H9 (cell line): Measurements from ENCODE around the gene PGS1. TPM values are rescaled to one million over a fixed set of nuclear protein-coding genes. Genes with fewer than 3 reads are reported as not detected.

Source experiments
- DNase-seq: peaks from one replicate; pipeline ENCODE4 v3.0.0-alpha.2; 2017
- H2AFZ ChIP-seq: one replicate; pipeline ENCODE4 v1.6.1; 2013; ENCODE audit warnings: mild to moderate bottlenecking, low read length, control low read depth, moderate library complexity
- H2AK5ac ChIP-seq: 2 replicates; pipeline ENCODE4 v1.6.1; 2013; ENCODE audit warnings: low read length, control low read depth, mixed read lengths; ENCODE audit not compliant: insufficient read length
- H2BK120ac ChIP-seq: one replicate; pipeline ENCODE4 v1.6.1; 2013; ENCODE audit warnings: low read depth, mild to moderate bottlenecking, low read length, control low read depth, inconsistent platforms; ENCODE audit not compliant: poor library complexity, severe bottlenecking
- H2BK12ac ChIP-seq: 2 replicates; pipeline ENCODE4 v1.6.1; 2013; ENCODE audit warnings: low read length, control low read depth, mixed read lengths, low read depth; ENCODE audit not compliant: insufficient read length
- H2BK15ac ChIP-seq: 2 replicates; pipeline ENCODE4 v1.6.1; 2013; ENCODE audit warnings: low read depth, low read length, control low read depth
- H2BK20ac ChIP-seq: one replicate; pipeline ENCODE4 v1.6.1; 2013; ENCODE audit warnings: low read depth, mild to moderate bottlenecking, low read length, control low read depth, inconsistent platforms; ENCODE audit not compliant: poor library complexity, severe bottlenecking
- H2BK5ac ChIP-seq: 2 replicates; pipeline ENCODE4 v1.6.1; 2013; ENCODE audit warnings: low read length, control low read depth, mixed read lengths; ENCODE audit not compliant: insufficient read length
- H3K14ac ChIP-seq: 2 replicates; pipeline ENCODE4 v1.6.1; 2013; ENCODE audit warnings: low read length, control low read depth; ENCODE audit not compliant: insufficient read depth
- H3K18ac ChIP-seq: 2 replicates; pipeline ENCODE4 v1.6.1; 2013; ENCODE audit warnings: low read depth, mild to moderate bottlenecking, mixed read lengths, low read length, control low read depth; ENCODE audit not compliant: insufficient read length
- H3K23ac ChIP-seq: 2 replicates; pipeline ENCODE4 v1.6.1; 2013; ENCODE audit warnings: low read length, control low read depth, mixed read lengths, low read depth; ENCODE audit not compliant: insufficient read length
- H3K23me2 ChIP-seq: 2 replicates; pipeline ENCODE4 v1.6.1; 2013; ENCODE audit warnings: low read depth, mild to moderate bottlenecking, mixed read lengths, low read length, control low read depth; ENCODE audit not compliant: insufficient read length, poor library complexity, severe bottlenecking
- H3K27ac ChIP-seq: 2 replicates; pipeline ENCODE4 v1.5.1; 2013; ENCODE audit warnings: low read length, control low read depth, mixed read lengths, low read depth; ENCODE audit not compliant: insufficient read length
- H3K27me3 ChIP-seq: 2 replicates; pipeline ENCODE4 v1.6.1; 2013; ENCODE audit warnings: low read length, control low read depth, inconsistent platforms; ENCODE audit not compliant: insufficient read depth
- H3K4ac ChIP-seq: 2 replicates; pipeline ENCODE4 v1.6.1; 2013; ENCODE audit warnings: low read depth, mild to moderate bottlenecking, control low read depth, inconsistent platforms, low read length, moderate library complexity
- H3K4me1 ChIP-seq: 2 replicates; pipeline ENCODE4 v1.6.1; 2013; ENCODE audit warnings: low read length, control low read depth, inconsistent platforms; ENCODE audit not compliant: insufficient read depth
- H3K4me2 ChIP-seq: 2 replicates; pipeline ENCODE4 v1.6.1; 2013; ENCODE audit warnings: low read length, control low read depth, mixed read lengths; ENCODE audit not compliant: insufficient read length, insufficient read depth
- H3K56ac ChIP-seq: 2 replicates; pipeline ENCODE4 v1.6.1; 2013; ENCODE audit warnings: low read depth, mild to moderate bottlenecking, mixed read lengths, low read length, control low read depth; ENCODE audit not compliant: insufficient read length
- H3K79me1 ChIP-seq: 2 replicates; pipeline ENCODE4 v1.6.1; 2013; ENCODE audit warnings: low read depth, mild to moderate bottlenecking, moderate library complexity, low read length, control low read depth, inconsistent platforms; ENCODE audit not compliant: insufficient read depth, poor library complexity, severe bottlenecking
- H3K79me2 ChIP-seq: 2 replicates; pipeline ENCODE4 v1.6.1; 2013; ENCODE audit warnings: low read length, control low read depth, inconsistent platforms; ENCODE audit not compliant: insufficient read depth
- H3K9ac ChIP-seq: 2 replicates; pipeline ENCODE4 v1.6.1; 2013; ENCODE audit warnings: low read length, control low read depth, mixed read lengths; ENCODE audit not compliant: insufficient read length; ENCODE audit errors: extremely low read depth
- H3K9me3 ChIP-seq: one replicate; pipeline ENCODE4 v1.6.1; 2013; ENCODE audit warnings: low read depth, low read length, inconsistent platforms; ENCODE audit not compliant: control insufficient read depth
- H3T11ph ChIP-seq: one replicate; pipeline ENCODE4 v1.6.1; 2013; ENCODE audit warnings: mild to moderate bottlenecking, low read length, control low read depth, inconsistent platforms
- H4K20me1 ChIP-seq: one replicate; pipeline ENCODE4 v1.6.1; 2013; ENCODE audit not compliant: control insufficient read depth, insufficient read length, insufficient read depth
- H4K5ac ChIP-seq: 2 replicates; pipeline ENCODE4 v1.6.1; 2013; ENCODE audit warnings: low read depth, mild to moderate bottlenecking, mixed read lengths, low read length, control low read depth; ENCODE audit not compliant: insufficient read length
- H4K8ac ChIP-seq: replicated peaks from 2 replicates; pipeline ENCODE4 v1.6.1; 2013; ENCODE audit warnings: low read length, control low read depth, mixed read lengths, low read depth; ENCODE audit not compliant: insufficient read length
- H4K91ac ChIP-seq: 2 replicates; pipeline ENCODE4 v1.6.1; 2013; ENCODE audit warnings: low read depth, mild to moderate bottlenecking, moderate library complexity, mixed read lengths, low read length, control low read depth; ENCODE audit not compliant: insufficient read length
- H3K27ac Mint-ChIP-seq, 3 experiments: 2 replicates in 2 of 3; 3 replicates in 1 of 3; pipeline ENCODE4 v1.8.0; 2020 to 2021; ENCODE audit warnings: mixed read lengths in 3 of 3, mild to moderate bottlenecking in 1 of 3, moderate library complexity in 1 of 3
- H3K27me3 Mint-ChIP-seq: 2 replicates; pipeline ENCODE4 v1.8.0; 2021; ENCODE audit warnings: low read depth, mild to moderate bottlenecking, moderate library complexity, mixed read lengths
- H3K36me3 Mint-ChIP-seq, 3 experiments: 2 replicates in 2 of 3; 3 replicates in 1 of 3; pipeline ENCODE4 v1.8.0; 2020 to 2021; ENCODE audit warnings: low read depth in 3 of 3, mixed read lengths in 3 of 3; ENCODE audit not compliant: insufficient read depth in 1 of 3
- H3K4me1 Mint-ChIP-seq, 2 experiments: 2 replicates each; pipeline ENCODE4 v1.8.0; 2020; ENCODE audit warnings: mixed read lengths in 2 of 2
- H3K4me3 Mint-ChIP-seq, 2 experiments: 2 replicates in 1 of 2; 3 replicates in 1 of 2; pipeline ENCODE4 v1.8.0; 2020 to 2021; ENCODE audit warnings: mild to moderate bottlenecking in 2 of 2, mixed read lengths in 2 of 2, moderate library complexity in 1 of 2
- H3K9me3 Mint-ChIP-seq, 2 experiments: 2 replicates in 1 of 2; 3 replicates in 1 of 2; pipeline ENCODE4 v1.8.0; 2020; ENCODE audit warnings: mild to moderate bottlenecking in 2 of 2, mixed read lengths in 2 of 2, moderate library complexity in 1 of 2
- WGBS: extraction: QIAGEN DNeasy Blood & Tissue Kit; methylation state at CpG from one replicate; pipeline ENCODE4 v1.1.7; 2013; ENCODE audit warnings: missing lambda C conversion rate, low lambda C conversion rate, mixed read lengths; ENCODE audit not compliant: insufficient read length; ENCODE audit errors: extremely low coverage; 5-methylcytosine and 5-hydroxymethylcytosine counted together
- total RNA-seq: library from RNA; stranded (reverse); gene quantifications from 2 replicates; pipeline ENCODE4 v1.2.1, GENCODE V29; 2021
- TF ChIP-seq, protein P1 (sequence below): fragments of 200-600 bp; sonication (generic); conservative IDR thresholded peaks from 3 replicates; pipeline ENCODE4 v1.8.0; 2021; ENCODE audit warnings: antibody characterized with exemption, mild to moderate bottlenecking

PGS1 gene
- total RNA-seq, 1 experiment from 2014 or later = 45.7 TPM

DNA sequence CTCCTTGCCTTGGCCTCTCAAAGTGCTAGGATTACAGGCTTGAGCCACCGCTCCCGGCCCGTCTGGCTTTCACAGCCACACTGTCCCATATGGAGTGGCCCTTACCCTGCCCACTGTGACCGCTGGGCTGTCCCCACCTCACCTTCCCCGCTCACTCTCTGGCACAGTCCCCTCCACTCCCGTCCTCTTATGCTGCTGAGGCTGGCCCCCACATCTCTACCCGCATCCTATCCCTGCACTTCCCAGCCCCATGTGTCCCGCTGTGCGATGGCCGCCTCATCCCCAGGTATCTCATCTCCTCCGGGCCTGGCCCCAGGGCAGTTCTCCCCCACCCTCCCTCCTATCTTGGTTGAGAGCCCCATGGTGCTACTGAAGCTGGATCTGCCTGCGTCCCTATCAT is 93.2 kb downstream of the PGS1 start:
- H4K91ac ChIP-seq = no peak overlapping the region
- no peak overlapping the region for H2AFZ ChIP-seq
- H3K23ac ChIP-seq = no peak overlapping the region
- H3K27me3 ChIP-seq = no peaks in the 10 kb centered on the region
- no peak overlapping the region for H3K56ac ChIP-seq
- H3K9me3 ChIP-seq = no peaks in the 10 kb centered on the region
- no CpG with 5 or more reads among the region's 12 CpGs for WGBS
- H3K18ac ChIP-seq = no peak overlapping the region
- H3K23me2 ChIP-seq = peaks cover 2% of the 10 kb centered on the region
- no peak overlapping the region for H3K27ac Mint-ChIP-seq
- peaks cover 3 to 5% of the 10 kb centered on the region in 2 experiments; a peak in 3 of 4 replicates for H3K4me1 Mint-ChIP-seq
- H3K27ac ChIP-seq = no peak overlapping the region
- H2BK15ac ChIP-seq = no peak overlapping the region
- no peaks in the 10 kb centered on the region for H3K4me1 ChIP-seq
- H3K9me3 Mint-ChIP-seq = peaks cover 0 to 6% of the 10 kb centered on the region in 2 experiments; a peak in 2 of 5 replicates
- H3K4me2 ChIP-seq = no peak overlapping the region
- no peak overlapping the region for H3T11ph ChIP-seq
- H3K27me3 Mint-ChIP-seq = peaks cover 25% of the 10 kb centered on the region
- no peaks in the 10 kb centered on the region for H3K79me1 ChIP-seq
- no peaks in the 10 kb centered on the region for H4K20me1 ChIP-seq
- no peak overlapping the region for H2BK120ac ChIP-seq
- no peak overlapping the region for H3K4ac ChIP-seq
- H3K14ac ChIP-seq = no peak overlapping the region
- no peak overlapping the region for H3K4me3 Mint-ChIP-seq
- H3K36me3 Mint-ChIP-seq = no peaks in the 10 kb centered on the region
- H2BK5ac ChIP-seq = no peak overlapping the region
- no peak for DNase-seq
- no peak overlapping the region for H2BK12ac ChIP-seq
- no peak overlapping the region for H2AK5ac ChIP-seq
- TF ChIP-seq, protein P1, sequence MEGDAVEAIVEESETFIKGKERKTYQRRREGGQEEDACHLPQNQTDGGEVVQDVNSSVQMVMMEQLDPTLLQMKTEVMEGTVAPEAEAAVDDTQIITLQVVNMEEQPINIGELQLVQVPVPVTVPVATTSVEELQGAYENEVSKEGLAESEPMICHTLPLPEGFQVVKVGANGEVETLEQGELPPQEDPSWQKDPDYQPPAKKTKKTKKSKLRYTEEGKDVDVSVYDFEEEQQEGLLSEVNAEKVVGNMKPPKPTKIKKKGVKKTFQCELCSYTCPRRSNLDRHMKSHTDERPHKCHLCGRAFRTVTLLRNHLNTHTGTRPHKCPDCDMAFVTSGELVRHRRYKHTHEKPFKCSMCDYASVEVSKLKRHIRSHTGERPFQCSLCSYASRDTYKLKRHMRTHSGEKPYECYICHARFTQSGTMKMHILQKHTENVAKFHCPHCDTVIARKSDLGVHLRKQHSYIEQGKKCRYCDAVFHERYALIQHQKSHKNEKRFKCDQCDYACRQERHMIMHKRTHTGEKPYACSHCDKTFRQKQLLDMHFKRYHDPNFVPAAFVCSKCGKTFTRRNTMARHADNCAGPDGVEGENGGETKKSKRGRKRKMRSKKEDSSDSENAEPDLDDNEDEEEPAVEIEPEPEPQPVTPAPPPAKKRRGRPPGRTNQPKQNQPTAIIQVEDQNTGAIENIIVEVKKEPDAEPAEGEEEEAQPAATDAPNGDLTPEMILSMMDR = no peak
- no peaks in the 10 kb centered on the region for H3K79me2 ChIP-seq
- H4K8ac ChIP-seq = no peak overlapping the region
- no peak overlapping the region for H4K5ac ChIP-seq
- H3K9ac ChIP-seq = no peak overlapping the region
- H2BK20ac ChIP-seq = no peak overlapping the region
